Measurements from ENCODE around the gene MSH4.
"Not testable (repeated sequence)": the region's sequence is repeated elsewhere in the genome, so short reads cannot be mapped to it uniquely, and the experiment has no call there.

The MSH4 gene

GRCh38 chr1:75797273-75797588 lies 549 bp downstream of the MSH4 start:
- Histone ChIP-seq H3K4me1 (no peaks in the 10 kb centered on the region), H3K79me2 (no peaks in the 10 kb centered on the region), H3K4me3 (ENCODE audit: low read depth, low read length) (no peak overlapping the region), H3K27ac (no peak overlapping the region), H3K27me3 (ENCODE audit: control insufficient read depth, insufficient read depth, low read length) (no peaks in the 10 kb centered on the region), H2AFZ (peak overlapping the region; percentile 68), H3K4me2 (ENCODE audit: low read length) (no peak overlapping the region), H3K9me3 (ENCODE audit: control insufficient read depth, low read length) (no peaks in the 10 kb centered on the region), H3K36me3 (ENCODE audit: control insufficient read depth, insufficient read depth, low read length) (no peaks in the 10 kb centered on the region), H3K9ac (no peak overlapping the region)
- TF ChIP-seq CTCF (IDR thresholded peaks at IDR 0.05): no peak

DNA sequence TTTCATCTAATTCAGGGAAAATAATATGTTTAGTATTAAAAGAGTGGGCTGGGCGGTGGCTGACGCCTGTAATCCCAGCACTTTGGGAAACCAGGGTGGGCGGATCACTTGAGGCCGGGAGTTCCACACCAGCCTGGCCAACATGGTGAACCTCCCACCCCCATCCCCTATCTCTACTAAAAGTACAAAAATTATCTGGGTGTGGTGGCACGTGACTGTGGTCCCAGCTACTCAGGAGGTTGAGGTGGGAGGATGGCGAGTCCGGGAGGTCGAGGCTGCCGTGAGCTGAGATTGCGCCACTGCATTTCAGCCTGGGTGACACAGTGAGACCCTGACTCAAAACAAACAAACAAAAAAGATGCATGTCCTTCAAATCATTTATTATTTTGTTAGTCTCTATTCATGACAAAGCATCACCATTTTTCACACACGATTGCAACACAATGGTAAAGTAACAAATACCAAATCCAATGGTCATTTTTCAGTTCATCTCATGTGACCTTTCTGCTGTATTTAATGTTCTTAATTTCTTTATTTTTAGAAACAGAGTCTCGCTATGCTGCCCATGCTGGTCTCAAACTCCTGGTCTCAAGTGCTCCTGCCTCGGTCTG lies 1.0 kb downstream of the MSH4 start:
- TF ChIP-seq CTCF (IDR thresholded peaks at IDR 0.05): no peak
- Histone ChIP-seq H2AFZ (no peak overlapping the region), H3K27me3 (ENCODE audit: control insufficient read depth, insufficient read depth, low read length) (no peaks in the 10 kb centered on the region), H3K4me1 (no peaks in the 10 kb centered on the region), H3K4me2 (ENCODE audit: low read length) (no peak overlapping the region), H3K9me3 (ENCODE audit: control insufficient read depth, low read length) (no peaks in the 10 kb centered on the region), H3K27ac (no peak overlapping the region), H3K79me2 (no peaks in the 10 kb centered on the region), H3K4me3 (ENCODE audit: low read depth, low read length) (no peak overlapping the region), H3K36me3 (ENCODE audit: control insufficient read depth, insufficient read depth, low read length) (no peaks in the 10 kb centered on the region), H3K9ac (no peak overlapping the region)

DNA sequence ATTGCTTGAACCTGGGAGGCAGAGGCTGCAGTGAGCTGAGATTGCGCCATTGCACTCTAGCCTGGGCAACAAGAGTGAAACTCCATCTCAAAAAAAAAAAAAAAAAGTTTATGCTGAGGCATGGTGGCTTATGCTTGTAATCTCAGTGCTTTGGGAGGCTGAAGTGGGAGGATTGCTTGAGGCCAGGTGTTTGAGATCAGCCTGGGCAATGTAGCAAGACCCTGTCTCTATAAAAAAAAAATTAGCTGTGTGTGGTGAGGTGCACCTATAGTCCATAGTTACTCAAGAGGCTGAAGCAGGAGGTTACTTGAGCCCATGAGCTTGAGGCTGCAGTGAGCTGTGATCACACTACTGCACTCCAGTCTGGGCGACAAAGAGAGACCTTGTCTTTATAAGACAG lies 4.8 kb downstream of the MSH4 start:
- H3K9me3 ChIP-seq (ENCODE audit: control insufficient read depth, low read length); H3K27me3 ChIP-seq (ENCODE audit: control insufficient read depth, insufficient read depth, low read length); H2AFZ ChIP-seq; H3K9ac ChIP-seq; H3K36me3 ChIP-seq (ENCODE audit: control insufficient read depth, insufficient read depth, low read length); H3K4me3 ChIP-seq (ENCODE audit: low read depth, low read length); H3K79me2 ChIP-seq; H3K4me2 ChIP-seq (ENCODE audit: low read length); H3K4me1 ChIP-seq; H3K27ac ChIP-seq: not testable (repeated sequence)

GRCh38 chr1:75808921-75809320 lies 12.2 kb downstream of the MSH4 start:
- no peaks in the 10 kb centered on the region for H3K79me2 ChIP-seq
- no peaks in the 10 kb centered on the region for H3K27me3 ChIP-seq (ENCODE audit: control insufficient read depth, insufficient read depth, low read length)
- H3K36me3 ChIP-seq (ENCODE audit: control insufficient read depth, insufficient read depth, low read length): no peaks in the 10 kb centered on the region
- no peak overlapping the region for H3K9ac ChIP-seq
- H3K4me3 ChIP-seq (ENCODE audit: low read depth, low read length): no peak overlapping the region
- no peak overlapping the region for H2AFZ ChIP-seq
- no peak overlapping the region for H3K27ac ChIP-seq
- no peak for TF ChIP-seq CTCF (IDR thresholded peaks at IDR 0.05)
- H3K9me3 ChIP-seq (ENCODE audit: control insufficient read depth, low read length): no peaks in the 10 kb centered on the region
- H3K4me2 ChIP-seq (ENCODE audit: low read length): no peak overlapping the region
- no peaks in the 10 kb centered on the region for H3K4me1 ChIP-seq

DNA sequence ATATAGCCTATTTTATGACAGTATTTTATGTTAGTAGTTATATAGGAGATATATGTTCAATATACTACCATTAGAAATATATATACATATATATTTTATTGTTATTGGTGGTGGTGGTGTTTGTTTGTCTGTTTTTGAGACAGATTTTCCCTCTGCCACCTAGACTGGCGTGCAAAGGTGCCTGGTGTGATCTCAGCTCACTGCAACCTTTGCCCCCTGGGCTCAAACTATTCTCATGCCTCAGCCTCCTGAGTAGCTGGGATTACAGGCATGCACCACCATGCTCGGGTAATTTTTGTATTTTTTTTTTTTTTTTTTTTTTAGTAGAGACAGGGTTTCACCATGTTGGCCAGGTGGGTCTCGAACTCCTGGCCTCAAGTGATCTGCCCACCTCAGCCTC lies 13.4 kb downstream of the MSH4 start:
- not testable (repeated sequence) for H3K36me3 ChIP-seq (ENCODE audit: control insufficient read depth, insufficient read depth, low read length); H3K9ac ChIP-seq; H3K4me2 ChIP-seq (ENCODE audit: low read length); H3K27ac ChIP-seq; H3K4me1 ChIP-seq; H3K79me2 ChIP-seq; H3K9me3 ChIP-seq (ENCODE audit: control insufficient read depth, low read length); H3K27me3 ChIP-seq (ENCODE audit: control insufficient read depth, insufficient read depth, low read length); H2AFZ ChIP-seq; H3K4me3 ChIP-seq (ENCODE audit: low read depth, low read length)
